B cell (primary cell): ENCODE measurements around the gene CNGA3.

Source experiments
- CTCF ChIP-seq: fragments of 200-600 bp; IDR thresholded peaks from one replicate; pipeline ENCODE4 v1.8.0; 2022; ENCODE audit warnings: antibody characterized with exemption, mild to moderate bottlenecking
- EZH2 ChIP-seq: IDR thresholded peaks from 2 replicates; pipeline ENCODE4 v1.6.1; 2012; ENCODE audit warnings: borderline replicate concordance, low read depth, mild to moderate bottlenecking, moderate library complexity, low read length; ENCODE audit not compliant: insufficient read depth, poor library complexity, severe bottlenecking

GRCh38 chr2:98332989-98333388, 13.3 kb upstream of the CNGA3 start:
- TF ChIP-seq CTCF (no peak), EZH2 (no peak)
